Omental fat pad (tissue), 4 donors: ENCODE measurements around the gene DHRS13. TPM values are rescaled to one million over a fixed set of nuclear protein-coding genes. Genes with fewer than 3 reads are reported as not detected.
"Not testable (repeated sequence)": the region's sequence is repeated elsewhere in the genome, so short reads cannot be mapped to it uniquely, and the experiment has no call there.

Experiments used
- ATAC-seq: fragments of 150-250 bp; one replicate; pipeline ENCODE4 v1.9.1; 2016; ENCODE audit warnings: mild to moderate bottlenecking, moderate library complexity; ENCODE audit not compliant: low FRiP score
- DNase-seq: peaks from one replicate; pipeline ENCODE4 v3.0.0-alpha.2; 2019; ENCODE audit warnings: low spot score
- total RNA-seq, 4 donors: library from RNA; depleted of rRNA; stranded (reverse); fragments of >200 nt; gene quantifications; one replicate each; pipeline ENCODE4 v1.1.0, GENCODE V29; 2016
- TF ChIP-seq, protein P1 (sequence below), 3 donors: fragments of 450-650 bp; IDR thresholded peaks; one replicate each; pipeline ENCODE4 v1.5.1; 2016 to 2017; ENCODE audit warnings: antibody characterized with exemption in 3 of 3, mild to moderate bottlenecking in 3 of 3, moderate library complexity in 2 of 3

DHRS13 gene
- total RNA-seq, 4 donors from 2014 or later, result 5.0 to 11.3 (median 6.3) TPM

DNA sequence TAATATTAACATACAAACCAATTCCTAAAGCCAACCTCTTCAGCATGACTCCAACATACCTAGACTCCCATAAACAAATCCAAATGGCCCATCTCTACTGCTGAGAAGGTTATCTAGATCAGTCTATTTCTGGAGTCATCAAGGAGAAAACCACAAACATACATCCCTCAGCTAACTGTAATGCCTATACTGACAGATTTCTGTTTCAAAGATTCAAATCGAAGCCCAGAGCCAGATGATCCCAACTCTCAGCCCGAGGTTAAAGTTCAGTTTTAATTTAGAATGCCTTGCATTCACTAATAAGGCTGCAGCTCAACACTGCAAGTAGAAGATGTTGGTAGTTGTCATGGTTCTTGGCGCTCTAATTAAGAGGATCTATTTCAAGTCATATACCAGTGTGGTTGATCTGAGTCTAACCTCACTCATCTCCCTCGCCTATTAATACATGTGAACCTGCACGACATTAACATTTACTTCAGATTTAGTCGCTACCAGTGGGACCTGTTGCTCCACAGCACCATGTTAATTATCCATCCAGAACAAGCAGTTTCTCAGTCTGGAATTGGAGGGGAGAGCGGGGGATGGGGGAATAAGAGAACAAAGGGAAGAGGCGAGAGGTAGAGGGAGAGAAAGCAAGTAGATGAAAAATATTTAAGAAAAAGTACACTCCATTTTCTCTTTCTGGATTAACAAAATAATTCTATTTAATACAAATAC is 33.0 kb upstream of the DHRS13 start:
- no peak for ATAC-seq
- DNase-seq, result no peak
- TF ChIP-seq, protein P1, sequence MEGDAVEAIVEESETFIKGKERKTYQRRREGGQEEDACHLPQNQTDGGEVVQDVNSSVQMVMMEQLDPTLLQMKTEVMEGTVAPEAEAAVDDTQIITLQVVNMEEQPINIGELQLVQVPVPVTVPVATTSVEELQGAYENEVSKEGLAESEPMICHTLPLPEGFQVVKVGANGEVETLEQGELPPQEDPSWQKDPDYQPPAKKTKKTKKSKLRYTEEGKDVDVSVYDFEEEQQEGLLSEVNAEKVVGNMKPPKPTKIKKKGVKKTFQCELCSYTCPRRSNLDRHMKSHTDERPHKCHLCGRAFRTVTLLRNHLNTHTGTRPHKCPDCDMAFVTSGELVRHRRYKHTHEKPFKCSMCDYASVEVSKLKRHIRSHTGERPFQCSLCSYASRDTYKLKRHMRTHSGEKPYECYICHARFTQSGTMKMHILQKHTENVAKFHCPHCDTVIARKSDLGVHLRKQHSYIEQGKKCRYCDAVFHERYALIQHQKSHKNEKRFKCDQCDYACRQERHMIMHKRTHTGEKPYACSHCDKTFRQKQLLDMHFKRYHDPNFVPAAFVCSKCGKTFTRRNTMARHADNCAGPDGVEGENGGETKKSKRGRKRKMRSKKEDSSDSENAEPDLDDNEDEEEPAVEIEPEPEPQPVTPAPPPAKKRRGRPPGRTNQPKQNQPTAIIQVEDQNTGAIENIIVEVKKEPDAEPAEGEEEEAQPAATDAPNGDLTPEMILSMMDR (IDR thresholded peaks at IDR 0.05), result no peak

GRCh38 chr17:28934508-28934907 is 31.6 kb upstream of the DHRS13 start:
- ATAC-seq, DNase-seq: not testable (repeated sequence)

- DNase-seq (no peak), ATAC-seq (no peak)
- TF ChIP-seq, protein P1 (IDR thresholded peaks at IDR 0.05), result no peak
Measured at GRCh38 chr17:28929787-28930186, 26.9 kb upstream of the DHRS13 start.

DNA sequence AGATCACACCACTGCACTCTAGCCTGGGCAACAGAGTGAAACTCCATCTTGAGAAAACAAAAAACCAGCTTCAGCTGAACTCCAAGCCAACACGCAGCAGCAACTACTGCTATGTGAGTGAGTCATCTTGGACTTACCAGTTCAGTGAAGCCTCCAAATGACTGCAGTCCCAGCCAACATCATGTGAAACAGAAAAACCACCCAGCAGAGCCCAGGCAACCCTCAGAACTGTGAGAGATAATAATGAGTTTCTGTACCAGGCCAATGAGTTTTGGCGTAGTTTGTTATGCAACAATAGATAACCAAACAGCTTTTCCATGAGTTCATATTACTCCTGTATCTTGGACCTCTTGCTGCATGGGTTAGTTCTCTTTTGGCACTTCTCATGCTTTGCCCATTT is 25.2 kb upstream of the DHRS13 start:
- ATAC-seq (no peak), DNase-seq (no peak)
- TF ChIP-seq, protein P1 (IDR thresholded peaks at IDR 0.05), result no peak

- DNase-seq (no peak), ATAC-seq (no peak)
- TF ChIP-seq, protein P1 (IDR thresholded peaks at IDR 0.05), result no peak
Measured at GRCh38 chr17:28926786-28927185, 23.9 kb upstream of the DHRS13 start.

- TF ChIP-seq, protein P1 (IDR thresholded peaks at IDR 0.05), result no peak
- ATAC-seq (no peak), DNase-seq (no peak)
Measured at GRCh38 chr17:28926366-28926765, 23.5 kb upstream of the DHRS13 start.

GRCh38 chr17:28925912-28926365 is 23.1 kb upstream of the DHRS13 start:
- DNase-seq, result no peak
- TF ChIP-seq, protein P1 (IDR thresholded peaks at IDR 0.05), result no peak
- no peak for ATAC-seq
